Body of pancreas (tissue), 4 donors: ENCODE measurements around the gene GLRX3. TPM values are rescaled to one million over a fixed set of nuclear protein-coding genes. Genes with fewer than 3 reads are reported as not detected.
A peak's percentile ranks its signal among the peaks of the same experiment; 100 is the strongest.

Source experiments
- ATAC-seq: fragments of 150-250 bp; one replicate; pipeline ENCODE4 v1.9.1; 2016
- DNase-seq, 4 donors: peaks; one replicate each; pipeline ENCODE4 v3.0.0-alpha.2; 2019
- H3K27ac ChIP-seq, 4 donors: fragments of 200-600 bp; sonication (generic); 1 replicate in 3 of 4; 2 replicates in 1 of 4; pipeline versions ENCODE4 v1.5.1 to v1.6.1; 2016 to 2019; ENCODE audit warnings: mild to moderate bottlenecking in 1 of 4, mixed read lengths in 1 of 4, moderate library complexity in 1 of 4
- H3K27me3 ChIP-seq, 2 donors: fragments of 200-600 bp; sonication (generic); one replicate each; pipeline ENCODE4 v1.6.0; 2016; ENCODE audit warnings: mild to moderate bottlenecking in 1 of 2
- H3K36me3 ChIP-seq, 2 donors: fragments of 200-600 bp; sonication (generic); replicated peaks in 1 of 2; 2 replicates each; pipeline ENCODE4 v1.5.1; 2016; ENCODE audit warnings: low read depth in 2 of 2; ENCODE audit not compliant: insufficient read depth in 1 of 2
- H3K4me1 ChIP-seq: fragments of 200-600 bp; sonication (generic); one replicate; pipeline ENCODE4 v1.6.0; 2016
- H3K4me3 ChIP-seq, 2 donors: fragments of 200-600 bp; sonication (generic); 1 replicate in 1 of 2; 2 replicates in 1 of 2; pipeline ENCODE4 v1.5.1; 2016 to 2019
- H3K9me3 ChIP-seq, 3 donors: fragments of 200-600 bp; sonication (generic); 1 replicate in 2 of 3; 2 replicates in 1 of 3; pipeline ENCODE4 v1.5.1; 2016
- POLR2A ChIP-seq, 3 donors: fragments of 450-650 bp; IDR thresholded peaks; one replicate each; pipeline ENCODE4 v1.6.1; 2016; ENCODE audit warnings: antibody characterized with exemption in 3 of 3, mild to moderate bottlenecking in 2 of 3
- WGBS, 2 donors: methylation state at CpG; one replicate each; pipeline ENCODE4 v1.1.5; 2017; 5-methylcytosine and 5-hydroxymethylcytosine counted together
- intact Hi-C: fragments of 100-400 bp; cut with DNase I; formaldehyde crosslinking; loops from one replicate; pipeline ENCODE4 v1.15.1; 2023
- total RNA-seq, 2 donors: library from RNA; depleted of rRNA; stranded (reverse); fragments of >200 nt; gene quantifications; one replicate each; pipeline ENCODE4 v1.1.0, GENCODE V29; 2016
- TF ChIP-seq, protein P1 (sequence below), 7 experiments: fragments of 450-650 bp in 4 of 7; fragments of 200-600 bp in 3 of 7; sonication (generic) in 3 of 7; IDR thresholded peaks; one replicate each; pipeline ENCODE4 v1.5.1; 2016 to 2019; ENCODE audit warnings: antibody characterized with exemption in 7 of 7

GLRX3 gene
- total RNA-seq, 2 donors from 2014 or later, result 13.2 to 24.4 TPM

DNA sequence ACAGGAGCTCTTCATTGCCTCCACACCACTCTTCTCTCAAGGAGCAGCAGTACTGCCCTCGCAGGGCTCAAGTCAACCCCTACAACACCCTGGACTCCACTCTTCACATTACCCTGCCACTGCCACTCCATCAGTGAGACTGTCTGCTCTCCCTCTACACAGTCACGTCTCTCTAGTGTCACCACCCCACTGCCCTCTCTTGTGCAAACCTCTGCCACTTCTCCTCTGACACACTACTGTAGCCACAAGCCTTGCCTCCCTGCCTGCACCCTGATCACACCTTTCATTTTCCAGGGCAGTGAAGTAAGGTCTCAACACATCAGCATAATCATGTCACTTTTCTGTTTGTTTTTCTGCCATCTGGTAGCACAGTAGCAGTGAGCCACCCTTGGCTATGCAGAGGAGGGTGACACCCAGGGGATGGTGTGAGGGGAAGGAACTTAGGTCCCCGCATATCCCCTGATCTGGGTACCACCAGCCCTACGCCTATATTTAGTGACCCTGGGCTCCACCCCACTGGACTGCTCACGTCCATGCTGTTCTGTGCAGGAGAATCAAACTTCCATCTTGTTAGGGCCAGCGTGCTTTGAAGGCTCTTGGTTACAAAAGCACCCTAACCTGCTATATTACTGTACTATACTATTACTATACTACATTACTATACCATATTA lies 27.1 kb upstream of the GLRX3 start:
- no peak for TF ChIP-seq POLR2A (IDR thresholded peaks at IDR 0.05)
- TF ChIP-seq, protein P1, sequence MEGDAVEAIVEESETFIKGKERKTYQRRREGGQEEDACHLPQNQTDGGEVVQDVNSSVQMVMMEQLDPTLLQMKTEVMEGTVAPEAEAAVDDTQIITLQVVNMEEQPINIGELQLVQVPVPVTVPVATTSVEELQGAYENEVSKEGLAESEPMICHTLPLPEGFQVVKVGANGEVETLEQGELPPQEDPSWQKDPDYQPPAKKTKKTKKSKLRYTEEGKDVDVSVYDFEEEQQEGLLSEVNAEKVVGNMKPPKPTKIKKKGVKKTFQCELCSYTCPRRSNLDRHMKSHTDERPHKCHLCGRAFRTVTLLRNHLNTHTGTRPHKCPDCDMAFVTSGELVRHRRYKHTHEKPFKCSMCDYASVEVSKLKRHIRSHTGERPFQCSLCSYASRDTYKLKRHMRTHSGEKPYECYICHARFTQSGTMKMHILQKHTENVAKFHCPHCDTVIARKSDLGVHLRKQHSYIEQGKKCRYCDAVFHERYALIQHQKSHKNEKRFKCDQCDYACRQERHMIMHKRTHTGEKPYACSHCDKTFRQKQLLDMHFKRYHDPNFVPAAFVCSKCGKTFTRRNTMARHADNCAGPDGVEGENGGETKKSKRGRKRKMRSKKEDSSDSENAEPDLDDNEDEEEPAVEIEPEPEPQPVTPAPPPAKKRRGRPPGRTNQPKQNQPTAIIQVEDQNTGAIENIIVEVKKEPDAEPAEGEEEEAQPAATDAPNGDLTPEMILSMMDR (IDR thresholded peaks at IDR 0.05), result no peak
- no peaks in the 10 kb centered on the region for H3K9me3 ChIP-seq
- DNase-seq (no peak), ATAC-seq (no peak)
- H3K27ac ChIP-seq, result no peak overlapping the region
- no peaks in the 10 kb centered on the region for H3K27me3 ChIP-seq
- H3K36me3 ChIP-seq, result no peaks in the 10 kb centered on the region
- intact Hi-C loops, result no loop called here
- 41 to 47% methylated on average over 6 of the region's 6 CpGs for WGBS, 2 donors
- peaks cover 29% of the 10 kb centered on the region for H3K4me1 ChIP-seq
- H3K4me3 ChIP-seq, result no peak overlapping the region

DNA sequence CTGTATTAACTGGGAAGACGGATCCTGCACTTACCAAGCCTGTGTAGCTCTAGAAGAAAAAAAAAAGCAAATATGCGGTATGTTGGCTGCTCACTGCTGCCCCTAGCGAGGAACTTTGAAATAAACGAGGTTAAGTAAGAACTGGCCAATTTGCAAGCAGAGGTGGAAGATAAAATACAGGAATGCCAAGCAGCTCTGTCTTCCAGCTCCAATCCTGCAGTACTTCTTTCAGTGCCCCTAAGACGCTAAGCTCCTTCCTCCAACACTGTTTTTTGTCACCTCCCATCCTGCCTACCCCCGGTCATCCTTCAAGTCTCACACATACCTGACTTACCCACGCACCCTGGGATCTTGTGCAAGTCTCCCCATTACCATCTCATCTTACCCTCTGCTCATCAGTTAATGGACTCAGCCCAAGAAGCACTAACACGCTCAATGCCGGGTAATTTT lies 26.4 kb upstream of the GLRX3 start:
- intact Hi-C loops, result no loop called here
- peak overlapping the region; percentile 46 to 47 for H3K4me3 ChIP-seq
- DNase-seq, result peak; percentile 85 to 88 (median 86)
- no peaks in the 10 kb centered on the region for H3K9me3 ChIP-seq
- peak; percentile 38 for ATAC-seq
- peaks cover 29% of the 10 kb centered on the region for H3K4me1 ChIP-seq
- no peaks in the 10 kb centered on the region for H3K36me3 ChIP-seq
- 2 to 4% methylated on average over 9 of the region's 9 CpGs for WGBS, 2 donors
- peak overlapping the region; percentile 80 to 94 (median 92) for H3K27ac ChIP-seq
- no peaks in the 10 kb centered on the region for H3K27me3 ChIP-seq
- no peak for TF ChIP-seq POLR2A (IDR thresholded peaks at IDR 0.05)
- TF ChIP-seq, protein P1 (IDR thresholded peaks at IDR 0.05), result peak; percentile 63 to 91 (median 79)

DNA sequence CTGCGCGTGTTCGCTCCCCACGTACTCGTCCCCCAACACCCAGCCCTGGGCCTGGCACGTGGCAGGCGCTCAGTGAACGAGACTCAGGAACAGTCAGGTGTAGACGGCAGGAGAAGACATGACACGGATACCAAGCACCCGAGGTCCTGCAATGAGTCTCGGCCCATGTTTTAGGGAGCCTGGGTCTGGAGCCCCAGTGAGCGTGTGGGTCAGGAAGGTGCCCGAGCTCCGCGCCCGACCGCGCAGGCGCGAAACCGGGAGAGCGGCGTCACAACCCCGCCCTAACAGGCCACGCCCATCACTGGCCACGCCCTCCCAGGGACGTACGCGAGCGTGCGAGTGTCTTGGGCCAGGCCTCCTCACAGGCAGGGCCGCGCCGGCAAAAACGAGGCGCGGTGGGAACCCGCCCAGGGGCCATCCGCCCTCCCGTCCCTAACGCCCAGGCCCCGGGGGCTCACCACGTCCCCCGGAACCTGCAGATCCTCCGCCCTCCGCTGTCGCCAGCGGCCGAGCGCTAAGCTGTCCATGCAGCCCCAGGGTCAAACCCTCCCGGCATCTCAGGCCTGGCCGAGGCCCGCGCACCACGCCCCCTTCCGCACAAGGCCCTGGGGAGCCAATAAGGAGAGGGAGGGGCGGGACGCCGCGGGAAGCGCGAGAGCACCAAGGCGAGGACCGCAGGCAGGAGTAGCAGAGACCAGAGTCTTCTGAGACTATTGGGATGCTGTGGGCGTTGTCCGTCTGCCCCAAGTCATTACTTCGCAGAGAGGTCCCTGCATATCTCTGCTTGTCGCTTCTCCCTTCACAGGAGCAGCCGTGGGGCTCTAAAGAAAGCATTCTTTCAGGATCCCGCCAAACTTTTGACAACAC lies 25.7 kb upstream of the GLRX3 start, which contains the start of gene C10orf143:
Gene C10orf143, minus strand, starts transcription at position 585 of the 867 bp plus-strand sequence. Its CDS starts 58 bp downstream, at position 527.
- H3K4me1 ChIP-seq, result peaks cover 29% of the 10 kb centered on the region
- intact Hi-C loops, result no loop called here

DNA sequence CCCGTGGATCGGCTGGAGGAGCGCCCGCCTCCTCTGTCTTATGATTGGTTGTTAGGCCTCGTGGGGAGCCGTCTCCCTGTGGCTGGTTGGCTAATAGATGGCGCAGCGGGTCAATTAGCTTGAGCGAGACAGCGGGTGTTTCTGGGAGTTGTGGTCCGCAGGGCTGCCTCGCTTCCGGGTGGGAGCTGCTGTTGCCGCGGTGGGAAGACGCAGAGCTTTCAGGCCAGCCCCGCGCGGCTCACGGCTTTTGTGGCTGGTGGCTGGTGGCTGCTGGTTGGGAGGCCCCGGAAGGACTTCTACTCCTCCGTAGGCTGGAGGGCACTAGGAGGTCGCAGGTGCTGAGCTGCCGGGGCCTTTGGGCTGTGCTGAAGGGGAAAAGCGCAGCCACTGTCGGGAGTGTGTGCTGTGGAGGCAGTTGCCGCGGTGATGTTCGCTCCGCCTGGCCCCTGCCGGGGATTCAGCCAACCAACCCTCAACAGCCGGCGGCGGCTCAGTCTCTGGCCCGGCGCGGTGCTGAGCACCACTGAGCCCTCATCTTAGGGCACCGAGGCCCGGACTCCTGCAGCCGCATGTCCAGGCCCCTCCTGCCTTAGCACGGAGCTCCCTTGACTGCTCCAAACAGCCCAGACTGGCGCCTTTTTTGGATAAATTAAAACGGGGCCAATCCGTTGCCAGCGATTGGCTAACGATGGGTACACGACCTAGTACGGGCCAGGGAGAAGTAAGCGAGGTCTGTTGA lies 24.9 kb upstream of the GLRX3 start:
- Histone ChIP-seq H3K36me3 (no peaks in the 10 kb centered on the region), H3K9me3 (no peaks in the 10 kb centered on the region), H3K27me3 (no peaks in the 10 kb centered on the region), H3K4me1 (peaks cover 29% of the 10 kb centered on the region), H3K27ac (peak overlapping the region; percentile 80 to 94 (median 92)), H3K4me3 (peak overlapping the region; percentile 46 to 47)
- WGBS, 2 donors, result 0 to 2% methylated on average over 12 to 49 of the region's 49 CpGs
- intact Hi-C loops, result no loop called here
- ATAC-seq, result peak; percentile 88
- peak; percentile 23 to 66 (median 61) for TF ChIP-seq POLR2A (IDR thresholded peaks at IDR 0.05)
- TF ChIP-seq, protein P1 (IDR thresholded peaks at IDR 0.05), result no peak
- peak; percentile 95 to 98 (median 96) for DNase-seq

More for the DNA sequence above, 25.7 kb upstream of the GLRX3 start, which contains the start of gene C10orf143:
- Histone ChIP-seq H3K4me3 (peak within 1 kb of the TSS; percentile 46 to 47), H3K36me3 (no peaks in the 10 kb centered on the region), H3K27ac (peak within 1 kb of the TSS; percentile 80 to 94 (median 92)), H3K9me3 (no peaks in the 10 kb centered on the region), H3K27me3 (no peaks in the 10 kb centered on the region)
- ATAC-seq, result peak; percentile 92
- TF ChIP-seq, protein P1 (IDR thresholded peaks at IDR 0.05), result peak in 2 of 7 experiments; percentile 3 to 5
- TF ChIP-seq POLR2A (IDR thresholded peaks at IDR 0.05), result peak; percentile 70 to 88 (median 84)
- peak; percentile 98 for DNase-seq
- 0% methylated on average over 8 to 66 of the region's 71 CpGs for WGBS, 2 donors
